HepG2 (cell line): ENCODE data around the gene SLC17A9. TPM values are rescaled to one million over a fixed set of nuclear protein-coding genes. Genes with fewer than 3 reads are reported as not detected.

ENCODE experiments used
- AKAP8 ChIP-seq: sonication (generic); formaldehyde crosslinking; IDR thresholded peaks from 2 replicates; pipeline ENCODE4 v1.5.1; 2020; ENCODE audit warnings: mild to moderate bottlenecking, missing genetic modification reagents
- ATF1 ChIP-seq: IDR thresholded peaks from 2 replicates; pipeline ENCODE4 v1.6.1; 2016; ENCODE audit warnings: mild to moderate bottlenecking, control low read depth
- CENPBD1 ChIP-seq: sonication (generic); formaldehyde crosslinking; IDR thresholded peaks from 2 replicates; pipeline ENCODE4 v1.8.0; 2022; ENCODE audit warnings: missing genetic modification reagents, low read depth, mild to moderate bottlenecking, borderline replicate concordance
- DMAP1 ChIP-seq: IDR thresholded peaks from 2 replicates; pipeline ENCODE4 v1.6.1; 2016
- DMTF1 ChIP-seq: sonication (generic); formaldehyde crosslinking; IDR thresholded peaks from 2 replicates; pipeline ENCODE4 v1.4.0; 2020; ENCODE audit warnings: mild to moderate bottlenecking, missing genetic modification reagents
- EED ChIP-seq: sonication (generic); formaldehyde crosslinking; IDR thresholded peaks from 2 replicates; pipeline ENCODE4 v1.5.0; 2020; ENCODE audit warnings: mild to moderate bottlenecking, missing genetic modification reagents
- FOXJ3 ChIP-seq: sonication (generic); formaldehyde crosslinking; IDR thresholded peaks from 2 replicates; pipeline ENCODE4 v1.4.0; 2020; ENCODE audit warnings: missing genetic modification reagents, mild to moderate bottlenecking, borderline replicate concordance
- FOXP1 ChIP-seq, 2 experiments: fragments of 450-650 bp in 1 of 2; IDR thresholded peaks; 2 replicates each; pipeline ENCODE4 v1.6.1; 2017 to 2018; ENCODE audit warnings: antibody characterized with exemption in 1 of 2
- HBP1 ChIP-seq: IDR thresholded peaks from 2 replicates; pipeline ENCODE4 v1.6.1; 2016; ENCODE audit warnings: low read depth, control low read depth
- HCFC1 ChIP-seq: fragments of 150-350 bp; IDR thresholded peaks from 2 replicates; pipeline ENCODE4 v1.6.1; 2014; ENCODE audit warnings: low read depth, low read length
- HDAC2 ChIP-seq: sonication (generic); formaldehyde crosslinking; IDR thresholded peaks from 2 replicates; pipeline ENCODE4 v1.4.0; 2020; ENCODE audit warnings: missing genetic modification reagents
- MIXL1 ChIP-seq: IDR thresholded peaks from 2 replicates; pipeline ENCODE4 v1.6.1; 2016
- MTA1 ChIP-seq: sonication (generic); formaldehyde crosslinking; IDR thresholded peaks from 2 replicates; pipeline ENCODE4 v1.4.0; 2020; ENCODE audit warnings: missing genetic modification reagents, mild to moderate bottlenecking, borderline replicate concordance
- NFYC ChIP-seq: IDR thresholded peaks from 2 replicates; pipeline ENCODE4 v1.6.1; 2016; ENCODE audit warnings: missing genetic modification reagents, missing compliant biosample characterization
- ONECUT2 ChIP-seq: sonication (generic); formaldehyde crosslinking; IDR thresholded peaks from 2 replicates; pipeline ENCODE4 v1.4.0; 2020; ENCODE audit warnings: missing genetic modification reagents
- PAX8 ChIP-seq: sonication (generic); formaldehyde crosslinking; IDR thresholded peaks from 2 replicates; pipeline ENCODE4 v1.8.0; 2022; ENCODE audit warnings: mild to moderate bottlenecking, missing genetic modification reagents, borderline replicate concordance
- SP4 ChIP-seq: sonication (generic); formaldehyde crosslinking; IDR thresholded peaks from 2 replicates; pipeline ENCODE4 v1.8.1; 2023; ENCODE audit warnings: mild to moderate bottlenecking, missing genetic modification reagents
- TERF1 ChIP-seq: sonication (generic); formaldehyde crosslinking; IDR thresholded peaks from 2 replicates; pipeline ENCODE4 v1.8.0; 2022; ENCODE audit warnings: mild to moderate bottlenecking, missing genetic modification reagents, moderate library complexity
- TOPORS ChIP-seq: sonication (generic); formaldehyde crosslinking; IDR thresholded peaks from 2 replicates; pipeline ENCODE4 v1.8.0; 2023; ENCODE audit warnings: mild to moderate bottlenecking, missing genetic modification reagents
- ZBTB1 ChIP-seq: sonication (generic); formaldehyde crosslinking; IDR thresholded peaks from 2 replicates; pipeline ENCODE4 v1.4.0; 2020; ENCODE audit warnings: missing genetic modification reagents, borderline replicate concordance
- ZFP37 ChIP-seq: sonication (generic); formaldehyde crosslinking; IDR thresholded peaks from 2 replicates; pipeline ENCODE4 v1.4.0; 2020; ENCODE audit warnings: missing genetic modification reagents, borderline replicate concordance
- ZNF337 ChIP-seq: sonication (generic); formaldehyde crosslinking; IDR thresholded peaks from 2 replicates; pipeline ENCODE4 v1.5.1; 2020; ENCODE audit warnings: missing genetic modification reagents, low read depth, mild to moderate bottlenecking, borderline replicate concordance
- ZNF34 ChIP-seq: sonication (generic); formaldehyde crosslinking; IDR thresholded peaks from 2 replicates; pipeline ENCODE4 v1.4.0; 2020; ENCODE audit warnings: mild to moderate bottlenecking, missing genetic modification reagents, borderline replicate concordance
- ZNF510 ChIP-seq: sonication (generic); formaldehyde crosslinking; IDR thresholded peaks from 2 replicates; pipeline ENCODE4 v1.4.0; 2020; ENCODE audit warnings: low read depth, mild to moderate bottlenecking, missing genetic modification reagents
- ZNF792 ChIP-seq: IDR thresholded peaks from 2 replicates; pipeline ENCODE4 v1.6.1; 2016
- polyA plus RNA-seq, 8 experiments: library from polyadenylated mRNA; depleted of rRNA in 3 of 8; stranded (reverse) in 7 of 8; unstranded in 1 of 8; fragments of >200 nt; fragmentation: Illumina TruSeq in 4 of 8; extraction: Trizol in 4 of 8; gene quantifications; 2 replicates each; pipeline versions ENCODE4 v1.2.1 to v1.2.3, GENCODE V29; 2011 to 2016; ENCODE audit warnings: low read depth in 4 of 8, missing spikeins in 1 of 8, mixed read lengths in 1 of 8; ENCODE audit not compliant: insufficient read depth in 1 of 8
- total RNA-seq, 5 experiments: library from RNA; depleted of rRNA; stranded (reverse); fragments of >200 nt; fragmentation: Illumina TruSeq; extraction: Trizol; gene quantifications; 2 replicates each; pipeline ENCODE4 v1.2.3, GENCODE V29; 2016; ENCODE audit warnings: low read depth in 1 of 5

SLC17A9 gene
- total and polyA plus RNA-seq, 2 of the 13 experiments (the other 11 are each of a cell fraction or from before 2014, with no cell fraction given) = 110 to 191 TPM

- TF ChIP-seq DMTF1 (CRISPR knock-in tag) (no peak; the same call in 1 of the 2 replicates), HDAC2 (no peak), ATF1 (CRISPR knock-in tag) (no peak), ZNF34 (CRISPR knock-in tag) (peak; percentile 70; the same call in 1 of the 2 replicates), DMAP1 (CRISPR knock-in tag) (peak; percentile 43; the same call in 1 of the 2 replicates), NFYC (no peak), FOXJ3 (no peak), SP4 (CRISPR knock-in tag) (0 out of 2 replicates have a peak, but pooled peaks have one; percentile 56), AKAP8 (CRISPR knock-in tag) (peak; percentile 94; the same call in 1 of the 2 replicates), FOXP1 (IDR thresholded peaks at IDR 0.05) (no peak), FOXP1 (CRISPR knock-in tag; IDR thresholded peaks at IDR 0.05) (no peak), PAX8 (CRISPR knock-in tag) (peak; percentile 94; the same call in 1 of the 2 replicates), HBP1 (CRISPR knock-in tag) (no peak), ZFP37 (CRISPR knock-in tag) (0 out of 2 replicates have a peak, but pooled peaks have one; percentile 43), CENPBD1 (no peak; the same call in 1 of the 2 replicates), ZBTB1 (CRISPR knock-in tag) (no peak), ZNF510 (CRISPR knock-in tag) (no peak; the same call in 1 of the 2 replicates), MTA1 (CRISPR knock-in tag) (no peak; the same call in 1 of the 2 replicates), ZNF337 (CRISPR knock-in tag) (no peak), MIXL1 (no peak), ZNF792 (CRISPR knock-in tag) (0 out of 2 replicates have a peak, but pooled peaks have one; percentile 15), ONECUT2 (CRISPR knock-in tag) (no peak), EED (no peak; the same call in none of the 2 replicates), HCFC1 (no peak), TERF1 (no peak), TOPORS (CRISPR knock-in tag) (no peak)
These were observed 26.9 kb upstream of the SLC17A9 start (continued) for GRCh38 chr20:62925420-62926228.
